Stimulated activated CD8-positive, alpha-beta memory T cell treated with anti-CD3 and anti-CD28 coated beads, Interleukin-2, amount 100 ng/mL, for 48 hours (primary cell): Measurements from ENCODE around the gene MAST2.
"Not testable (repeated sequence)": the region's sequence is repeated elsewhere in the genome, so short reads cannot be mapped to it uniquely, and the experiment has no call there.

Source experiments
- DNase-seq, 2 donors: peaks; one replicate each; pipeline ENCODE4 v3.0.0-alpha.2; 2020; ENCODE audit warnings: low read depth in 2 of 2

MAST2 gene

DNA sequence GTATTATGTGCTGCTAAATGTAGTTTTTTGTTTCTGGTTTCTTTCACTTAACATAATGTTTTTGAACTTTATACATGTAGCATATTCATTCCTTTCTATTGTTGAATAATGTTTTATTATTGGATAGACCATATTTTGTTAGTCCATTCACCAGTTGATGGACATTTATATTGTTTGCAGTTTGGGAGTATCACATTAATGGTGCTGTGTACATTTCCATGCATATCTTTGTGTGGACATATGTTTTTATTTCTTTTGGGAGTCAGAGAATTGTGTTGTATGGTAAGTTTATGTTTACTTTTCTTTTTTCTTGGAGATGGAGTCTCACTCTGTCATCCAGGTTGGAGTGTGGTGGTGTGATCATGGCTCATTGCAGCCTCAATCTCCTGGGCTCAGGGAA, 134.6 kb downstream of the MAST2 start:
- no peak for DNase-seq

DNA sequence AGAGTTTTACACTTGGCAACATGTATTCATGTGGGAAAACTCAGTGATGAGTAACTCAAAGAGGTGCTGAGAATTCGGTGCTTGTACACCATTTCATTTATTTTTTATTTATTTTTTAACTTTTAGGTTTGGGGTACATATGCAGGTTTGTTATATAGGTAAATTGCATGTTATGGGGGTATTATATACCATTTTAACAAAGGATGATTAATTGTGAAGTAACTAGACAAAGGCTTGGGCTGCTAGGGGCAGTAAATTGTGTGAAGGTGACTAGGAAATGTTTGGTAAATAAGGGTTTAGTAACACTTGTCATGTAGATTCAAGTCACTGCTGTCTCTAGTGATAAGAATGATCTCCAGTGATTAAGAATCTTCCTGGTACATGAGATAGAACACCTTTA, 139.0 kb downstream of the MAST2 start:
- DNase-seq, result no peak

GRCh38 chr1:45943185-45943584, 139.8 kb downstream of the MAST2 start:
- no peak for DNase-seq

DNA sequence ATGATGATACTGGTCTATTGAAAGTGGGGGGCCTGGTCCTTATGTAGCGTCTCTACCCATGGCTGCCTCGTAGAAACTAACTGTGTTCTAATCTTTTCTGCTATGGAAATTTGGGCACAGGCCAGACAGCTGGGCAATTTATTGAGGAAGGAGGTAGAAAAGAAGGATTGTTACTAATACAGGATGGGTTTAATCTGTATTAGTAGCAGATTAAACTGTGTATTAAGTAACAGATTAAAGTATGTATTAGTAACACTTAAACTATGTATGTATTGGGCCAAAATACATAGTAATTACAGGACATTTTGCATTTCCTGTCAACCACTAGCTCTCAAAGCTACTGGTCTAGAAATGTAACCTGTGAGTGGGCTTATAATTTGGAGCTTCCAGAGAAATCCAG, 142.0 kb downstream of the MAST2 start:
- no peak for DNase-seq

- not testable (repeated sequence) for DNase-seq
Observed at GRCh38 chr1:45949462-45949861, 146.1 kb downstream of the MAST2 start.

DNA sequence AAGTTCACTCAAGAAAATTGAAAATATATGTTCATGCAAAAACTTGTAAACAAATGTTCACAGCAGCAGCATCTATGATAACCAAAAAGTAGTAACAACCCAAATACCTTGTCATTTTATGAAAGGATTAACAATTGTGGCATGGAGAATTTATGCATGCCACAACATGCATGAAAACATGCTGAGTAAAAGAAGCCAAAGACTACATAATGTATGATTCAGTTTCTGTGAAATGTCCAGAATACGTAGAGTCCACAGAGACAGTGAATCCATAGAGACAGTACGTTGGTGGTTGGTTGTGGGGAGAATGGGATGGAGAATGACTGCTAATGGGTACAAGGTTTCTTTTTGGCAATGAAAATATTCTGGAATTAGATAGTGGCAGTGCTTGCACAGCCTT, 148.7 kb downstream of the MAST2 start:
- DNase-seq, result no peak

- no peak for DNase-seq
Observed at GRCh38 chr1:45953934-45954847, 150.8 kb downstream of the MAST2 start.

DNA sequence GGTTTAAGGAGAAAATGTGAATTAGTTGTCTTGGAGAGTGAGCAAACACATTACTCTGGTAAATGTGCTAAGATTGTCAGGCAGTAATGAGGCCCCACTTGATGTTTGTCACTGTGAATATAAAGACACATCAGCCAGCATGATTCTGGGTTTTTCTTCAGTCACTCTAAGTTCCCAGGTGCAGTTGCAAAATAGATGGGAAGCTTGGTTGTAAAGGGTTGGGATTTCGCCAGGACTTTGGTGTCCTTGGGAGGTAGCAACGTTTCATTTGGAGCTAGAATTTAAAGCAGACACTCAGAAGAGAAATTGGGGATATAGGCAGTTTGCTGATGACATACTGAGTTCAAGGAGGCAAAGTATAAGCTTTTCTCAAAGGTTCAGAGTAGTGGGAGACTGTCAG, 154.3 kb downstream of the MAST2 start:
- no peak for DNase-seq

DNA sequence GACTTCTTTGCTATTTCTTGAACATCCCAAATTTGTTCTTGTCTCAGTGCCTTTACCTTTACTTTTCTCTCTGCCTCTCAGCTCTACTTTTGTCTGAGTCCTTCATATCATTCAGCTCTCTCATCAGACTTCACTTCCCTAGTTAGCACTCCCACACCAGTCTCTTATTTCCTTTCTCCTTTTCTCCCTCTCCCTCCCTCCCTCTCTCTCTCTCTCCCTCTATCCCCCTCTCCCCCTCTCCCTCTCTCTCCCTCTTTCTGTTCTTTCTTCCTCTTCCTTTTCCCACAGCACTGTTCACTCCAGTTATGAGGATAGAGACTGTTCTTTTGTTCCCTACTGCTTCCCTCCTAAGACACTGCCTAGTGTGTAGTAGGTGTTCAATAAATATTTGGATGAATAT, 154.9 kb downstream of the MAST2 start:
- DNase-seq, result no peak

GRCh38 chr1:45960930-45961715, 157.7 kb downstream of the MAST2 start:
- DNase-seq, result no peak

DNA sequence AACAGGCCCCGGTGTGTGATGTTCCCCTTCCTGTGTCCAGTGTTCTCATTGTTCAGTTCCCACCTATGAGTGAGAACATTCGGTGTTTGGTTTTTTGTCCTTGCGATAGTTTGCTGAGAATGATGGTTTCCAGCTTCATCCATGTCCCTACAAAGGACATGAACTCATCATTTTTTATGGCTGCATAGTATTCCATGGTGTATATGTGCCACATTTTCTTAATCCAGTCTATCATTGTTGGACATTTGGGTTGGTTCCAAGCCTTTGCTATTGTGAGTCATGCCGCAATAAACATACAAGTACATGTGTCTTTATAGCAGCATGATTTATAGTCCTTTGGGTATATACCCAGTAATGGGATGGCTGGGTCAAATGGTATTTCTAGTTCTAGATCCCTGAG, 158.5 kb downstream of the MAST2 start:
- not testable (repeated sequence) for DNase-seq

GRCh38 chr1:45968941-45969666, 165.7 kb downstream of the MAST2 start:
- no peak for DNase-seq

- DNase-seq, result no peak
Observed at GRCh38 chr1:45969866-45970265, 166.5 kb downstream of the MAST2 start.

GRCh38 chr1:45971335-45971734, 167.9 kb downstream of the MAST2 start:
- DNase-seq, result no peak

GRCh38 chr1:45971922-45972531, 168.6 kb downstream of the MAST2 start:
- no peak for DNase-seq

GRCh38 chr1:45972621-45973020, 169.2 kb downstream of the MAST2 start:
- DNase-seq, result no peak

DNA sequence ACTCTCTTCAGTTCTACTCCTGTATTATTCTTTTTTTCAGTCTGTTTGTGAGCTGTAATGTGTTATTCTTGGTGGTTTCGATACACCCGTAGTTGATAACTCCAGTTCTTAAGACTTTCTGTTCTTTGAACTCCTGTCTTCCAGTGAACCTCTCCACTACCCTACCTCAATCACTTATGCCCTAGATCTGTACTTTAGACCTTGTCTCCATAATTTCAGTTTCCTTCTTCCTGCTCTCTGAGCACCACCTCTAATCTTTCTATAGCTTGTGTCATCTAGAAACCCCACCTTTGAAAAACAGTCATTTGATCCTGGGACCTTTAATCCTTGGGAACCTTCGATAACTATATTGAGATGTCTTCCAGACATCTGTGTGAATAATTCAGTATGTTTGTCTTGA, 169.7 kb downstream of the MAST2 start:
- no peak for DNase-seq

DNA sequence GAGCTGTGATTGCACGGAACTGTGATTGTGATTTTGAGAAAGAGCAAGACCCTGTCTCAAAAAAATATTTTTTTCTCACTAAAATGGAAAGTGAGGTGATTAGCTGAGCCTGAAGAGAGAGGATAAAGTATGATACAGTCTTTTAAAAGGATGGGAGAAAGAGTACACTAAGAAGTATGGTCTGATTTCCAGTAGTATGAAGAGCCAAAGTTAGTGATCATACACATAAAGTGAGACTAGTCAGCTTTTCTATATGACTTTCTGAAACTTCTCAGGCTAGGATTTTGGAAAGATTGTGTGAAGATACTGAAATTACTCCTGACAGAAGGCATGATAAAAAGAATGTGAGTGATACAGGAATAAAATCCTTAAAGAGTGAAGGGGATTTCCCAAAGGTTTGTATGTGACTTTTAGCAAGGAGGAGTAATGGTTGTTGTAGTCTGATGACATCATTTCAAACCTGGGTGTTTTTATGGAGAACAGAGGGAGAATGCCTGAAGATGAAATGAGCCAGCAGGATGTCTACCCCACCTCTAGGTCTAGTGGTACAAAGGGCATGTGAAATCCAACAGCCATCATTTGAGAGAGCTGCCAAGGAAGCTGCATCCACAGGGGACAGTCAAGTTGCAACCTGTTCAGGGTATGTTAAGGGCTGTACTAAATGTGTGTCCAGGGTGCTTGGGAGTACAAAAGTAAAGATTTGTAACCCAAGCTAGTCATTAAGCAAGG, 171.3 kb downstream of the MAST2 start:
- DNase-seq, result no peak

DNA sequence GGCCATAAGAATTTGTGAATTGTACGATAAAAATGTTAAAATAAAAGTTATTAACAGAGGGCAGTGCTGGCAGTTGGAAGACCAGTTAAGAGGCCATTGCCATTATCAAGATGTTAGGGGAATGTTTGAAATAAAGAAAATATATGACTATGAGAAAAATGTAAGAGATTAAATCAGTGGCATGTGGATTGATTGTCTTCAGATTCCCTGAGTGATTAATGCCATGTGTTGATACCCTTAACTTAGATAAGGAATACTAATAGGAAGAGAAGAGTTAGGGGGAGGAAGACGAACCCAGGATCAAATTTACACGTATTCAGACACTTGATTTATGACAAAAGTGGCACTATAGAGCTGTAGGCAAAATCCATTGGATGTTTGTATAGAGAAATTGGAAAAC, 173.2 kb downstream of the MAST2 start:
- DNase-seq, result no peak

- DNase-seq, result no peak
Observed at GRCh38 chr1:45979074-45979777, 175.8 kb downstream of the MAST2 start.

DNA sequence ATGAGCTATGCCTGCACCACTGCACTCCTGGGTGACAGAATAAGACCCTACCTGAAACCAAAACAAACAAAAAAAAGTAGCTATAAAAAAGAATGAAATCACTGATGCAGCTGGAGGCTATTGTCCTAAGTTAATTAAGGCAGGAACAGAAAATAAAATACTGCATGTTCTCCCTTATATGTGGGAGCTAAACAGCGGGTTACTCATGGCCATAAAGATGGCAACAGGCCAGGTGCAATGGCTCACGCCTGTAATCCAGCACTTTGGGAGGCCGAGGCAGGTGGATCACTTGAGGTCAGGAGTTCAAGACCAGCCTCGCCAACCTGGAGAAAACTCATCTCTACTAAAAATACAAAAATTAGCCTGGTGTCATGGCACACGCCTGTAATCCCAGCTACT, 176.4 kb downstream of the MAST2 start:
- DNase-seq, result no peak
